HFF-Myc (cell line): Measurements from ENCODE around the gene HBS1L.

Experiments used
- DNase-seq: peaks from one replicate; pipeline ENCODE4 v3.0.0-alpha.2; 2011; ENCODE audit warnings: low read depth; ENCODE audit errors: extremely low read depth
- H3K4me3 ChIP-seq: replicated peaks from 2 replicates; pipeline ENCODE4 v1.5.1; 2011; ENCODE audit warnings: low read depth, mild to moderate bottlenecking, control low read depth, low read length
- TF ChIP-seq, protein P1 (sequence below): IDR thresholded peaks from 2 replicates; pipeline ENCODE4 v1.5.1; 2012; ENCODE audit warnings: mild to moderate bottlenecking, low read depth, low read length, control low read depth; ENCODE audit errors: missing control alignments

HBS1L gene

DNA sequence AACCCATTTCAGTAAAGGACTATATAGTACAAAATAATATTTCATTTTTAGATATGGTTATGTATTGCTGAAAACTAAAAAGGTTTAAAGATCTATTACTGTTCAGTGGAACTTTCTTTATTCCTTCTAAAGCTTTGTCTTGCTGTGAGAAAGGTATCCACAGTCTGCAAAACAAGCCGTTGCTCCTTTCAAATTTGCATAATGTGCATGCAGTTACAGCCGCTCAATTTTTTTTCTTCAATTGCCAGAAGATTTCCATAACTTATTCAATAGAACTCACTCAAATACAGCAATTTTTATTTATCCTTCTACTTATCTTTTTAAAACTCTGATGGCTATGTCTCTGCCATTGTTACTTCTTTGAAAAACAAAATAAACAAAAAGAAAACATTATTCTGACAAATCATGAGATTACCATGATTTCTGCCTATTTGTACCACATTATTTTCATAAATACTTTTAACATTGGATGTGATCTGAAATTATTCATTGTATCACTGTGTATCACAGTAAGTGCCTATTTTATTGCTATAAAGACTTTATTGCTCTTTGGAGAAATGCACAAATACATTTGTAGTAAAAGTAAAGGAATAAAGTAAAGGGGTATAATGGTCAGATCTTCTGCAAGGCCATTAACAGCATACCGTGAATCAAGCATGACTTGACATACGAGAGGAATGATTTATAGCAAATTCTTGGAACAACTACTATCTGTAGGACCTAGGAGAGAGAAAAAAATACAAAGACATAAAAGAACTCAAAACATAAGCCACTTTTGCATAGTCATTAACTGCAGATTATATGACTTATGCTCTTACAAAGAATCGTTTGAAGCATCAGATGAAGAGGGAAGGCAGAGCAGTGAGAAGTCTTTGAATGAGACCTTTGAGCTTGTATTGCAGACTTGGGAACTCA, 29.6 kb upstream of the HBS1L start:
- TF ChIP-seq, protein P1, sequence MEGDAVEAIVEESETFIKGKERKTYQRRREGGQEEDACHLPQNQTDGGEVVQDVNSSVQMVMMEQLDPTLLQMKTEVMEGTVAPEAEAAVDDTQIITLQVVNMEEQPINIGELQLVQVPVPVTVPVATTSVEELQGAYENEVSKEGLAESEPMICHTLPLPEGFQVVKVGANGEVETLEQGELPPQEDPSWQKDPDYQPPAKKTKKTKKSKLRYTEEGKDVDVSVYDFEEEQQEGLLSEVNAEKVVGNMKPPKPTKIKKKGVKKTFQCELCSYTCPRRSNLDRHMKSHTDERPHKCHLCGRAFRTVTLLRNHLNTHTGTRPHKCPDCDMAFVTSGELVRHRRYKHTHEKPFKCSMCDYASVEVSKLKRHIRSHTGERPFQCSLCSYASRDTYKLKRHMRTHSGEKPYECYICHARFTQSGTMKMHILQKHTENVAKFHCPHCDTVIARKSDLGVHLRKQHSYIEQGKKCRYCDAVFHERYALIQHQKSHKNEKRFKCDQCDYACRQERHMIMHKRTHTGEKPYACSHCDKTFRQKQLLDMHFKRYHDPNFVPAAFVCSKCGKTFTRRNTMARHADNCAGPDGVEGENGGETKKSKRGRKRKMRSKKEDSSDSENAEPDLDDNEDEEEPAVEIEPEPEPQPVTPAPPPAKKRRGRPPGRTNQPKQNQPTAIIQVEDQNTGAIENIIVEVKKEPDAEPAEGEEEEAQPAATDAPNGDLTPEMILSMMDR: no peak
- no peak for DNase-seq
- H3K4me3 ChIP-seq: no peak overlapping the region

DNA sequence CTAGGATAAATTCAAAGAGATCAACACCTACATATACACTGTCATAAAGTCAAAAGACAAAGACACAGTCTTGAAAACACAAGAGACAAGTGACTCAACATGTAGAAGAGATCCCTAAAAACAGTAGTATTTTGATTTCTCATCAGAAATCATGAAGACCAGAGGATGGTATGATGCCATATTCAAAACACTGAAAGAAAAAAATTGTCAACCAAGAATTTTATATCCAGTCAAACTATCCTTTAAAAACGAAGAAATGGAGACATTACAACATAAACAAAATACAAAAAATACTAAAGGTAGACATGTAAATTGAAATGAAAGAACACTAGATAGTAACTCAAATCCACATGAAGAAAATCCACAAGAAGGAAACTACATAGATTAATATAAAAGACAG, 27.3 kb upstream of the HBS1L start:
- no peak overlapping the region for H3K4me3 ChIP-seq
- TF ChIP-seq, protein P1: no peak
- no peak for DNase-seq

DNA sequence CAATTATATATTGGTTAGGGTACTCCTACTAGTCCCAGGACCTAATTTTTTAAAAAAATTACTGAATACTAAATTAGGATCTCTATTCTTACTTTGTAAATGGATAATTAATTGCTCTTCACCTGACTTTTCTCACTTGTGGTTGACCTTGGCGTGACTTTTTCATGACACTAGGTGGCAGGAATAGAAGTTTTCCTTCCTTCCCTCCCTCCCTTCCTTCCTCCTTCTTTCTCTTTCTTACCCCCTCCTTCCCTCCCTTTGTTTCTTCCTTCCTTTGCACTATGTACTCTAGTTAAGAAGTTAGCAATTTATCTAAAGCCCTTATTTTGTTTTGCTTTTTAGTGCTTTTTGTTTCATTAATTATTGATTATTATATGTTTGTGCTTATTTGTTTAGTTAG, 20.4 kb upstream of the HBS1L start:
- TF ChIP-seq, protein P1: no peak
- H3K4me3 ChIP-seq: no peak overlapping the region
- DNase-seq: no peak

DNA sequence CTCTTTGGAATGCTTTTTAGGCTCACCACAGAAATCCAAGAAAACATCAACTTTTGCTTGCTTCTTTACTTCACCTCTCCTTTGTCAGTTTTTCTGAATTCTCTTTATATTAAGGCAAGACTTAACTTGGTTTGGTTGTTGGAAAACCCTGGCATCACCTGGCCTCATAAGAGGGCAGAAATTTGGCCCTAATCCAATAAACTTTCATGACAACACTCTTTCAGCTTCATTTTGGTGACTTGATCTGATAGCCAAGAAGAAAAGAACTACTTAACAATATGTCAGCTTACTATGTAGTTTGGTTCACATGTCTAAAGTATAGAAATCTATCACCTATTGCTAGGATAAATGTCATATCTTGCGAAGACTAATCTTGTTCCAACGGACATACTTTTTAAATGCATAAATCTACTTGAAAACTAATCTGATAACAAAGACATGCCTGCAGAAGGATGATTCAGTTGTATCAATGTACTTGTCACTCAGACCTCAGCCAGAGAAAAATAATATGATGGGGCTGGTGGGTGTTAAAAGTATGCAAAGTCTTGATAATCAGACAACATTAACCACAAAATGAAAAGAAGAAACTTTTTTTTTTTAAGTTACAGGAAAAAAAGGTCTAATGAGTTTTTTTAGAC, 19.3 kb upstream of the HBS1L start:
- TF ChIP-seq, protein P1: no peak

DNA sequence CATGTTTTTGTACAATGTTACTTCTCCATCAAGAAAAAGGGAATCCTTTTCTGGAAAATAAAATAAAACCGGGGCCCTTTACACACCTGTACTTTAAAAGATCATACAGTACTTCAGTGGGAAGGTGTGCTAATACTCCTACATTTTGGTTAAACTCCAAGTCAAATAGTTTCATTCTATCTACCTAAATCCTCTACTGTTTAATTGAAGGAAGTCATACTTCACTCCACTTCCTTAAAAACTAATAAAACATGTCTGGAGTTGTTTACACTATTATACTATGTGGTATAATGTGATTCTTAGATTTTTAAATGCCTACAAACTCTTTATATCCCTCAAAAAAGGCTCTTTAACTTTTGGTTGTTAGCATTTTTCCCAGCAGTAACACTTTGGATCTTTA, 18.6 kb upstream of the HBS1L start:
- TF ChIP-seq, protein P1: no peak
- H3K4me3 ChIP-seq: no peak overlapping the region
- no peak for DNase-seq

More for the DNA sequence above, 19.3 kb upstream of the HBS1L start:
- H3K4me3 ChIP-seq: no peak overlapping the region
- DNase-seq: no peak

DNA sequence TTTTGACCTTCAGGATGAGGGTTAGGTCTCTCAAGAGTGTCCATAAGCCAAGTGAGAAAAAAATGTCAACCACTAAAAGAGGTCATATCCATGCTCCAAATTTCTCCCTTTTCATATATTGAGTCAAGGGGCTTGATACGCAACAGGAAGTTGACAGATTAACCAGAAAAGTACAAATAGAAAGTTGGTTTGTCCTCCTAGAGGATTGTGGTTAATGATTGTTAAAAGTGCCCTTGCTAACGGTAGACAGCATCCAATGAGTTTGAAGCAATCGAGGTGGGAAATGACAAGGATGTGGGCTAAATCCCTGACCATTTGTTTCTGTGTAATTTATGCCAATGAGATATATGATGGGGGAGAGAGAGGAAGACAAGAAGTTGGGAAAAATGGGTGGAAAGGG, 18.1 kb upstream of the HBS1L start:
- no peak for DNase-seq
- H3K4me3 ChIP-seq: no peak overlapping the region
- TF ChIP-seq, protein P1: no peak
